CD4-positive, alpha-beta memory T cell (primary cell): ENCODE data around the gene MTOR. TPM values are rescaled to one million over a fixed set of nuclear protein-coding genes. Genes with fewer than 3 reads are reported as not detected.

Experiments used
- CTCF ChIA-PET: fragments of 350-600 bp; sonication (Branson Sonifier 250); formaldehyde crosslinking; loops from one replicate; lab custom pipeline; 2021; ENCODE audit warnings: inconsistent platforms; ENCODE audit not compliant: partially characterized antibody; lab: Charles Lee
- POLR2A ChIA-PET: fragments of 350-600 bp; sonication (Branson Sonifier 250); formaldehyde crosslinking; loops from one replicate; lab custom pipeline; 2021; ENCODE audit not compliant: partially characterized antibody; lab: Charles Lee
- DNase-seq, 5 donors: peaks; one replicate each; pipeline versions ENCODE4 v3.0.0 to v3.0.0-alpha.2; 2020 to 2022; ENCODE audit warnings: mixed read lengths in 1 of 5
- H3K27ac ChIP-seq: one replicate; pipeline ENCODE4 v1.7.0; 2013; ENCODE audit warnings: low read depth, low read length
- H3K27me3 ChIP-seq: 2 replicates; pipeline ENCODE4 v1.7.0; 2013; ENCODE audit warnings: mild to moderate bottlenecking, low read length, moderate library complexity; ENCODE audit not compliant: insufficient read depth
- H3K36me3 ChIP-seq: 2 replicates; pipeline ENCODE4 v1.7.0; 2013; ENCODE audit warnings: mild to moderate bottlenecking, low read length, moderate library complexity; ENCODE audit not compliant: insufficient read depth
- H3K4me1 ChIP-seq: 2 replicates; pipeline ENCODE4 v1.7.0; 2013; ENCODE audit warnings: mild to moderate bottlenecking, low read length, moderate library complexity; ENCODE audit not compliant: insufficient read depth
- H3K4me3 ChIP-seq, 2 donors: one replicate each; pipeline ENCODE4 v1.7.0; 2013; ENCODE audit warnings: low read length in 2 of 2, mild to moderate bottlenecking in 1 of 2
- H3K9me3 ChIP-seq, 2 donors: one replicate each; pipeline ENCODE4 v1.7.0; 2013; ENCODE audit warnings: low read length in 2 of 2, control low read depth in 1 of 2; ENCODE audit not compliant: control insufficient read depth in 1 of 2
- H3K27ac Mint-ChIP-seq, 7 donors: one replicate each; pipeline ENCODE4 v1.8.0; 2020 to 2021; ENCODE audit warnings: mixed read lengths in 7 of 7, mild to moderate bottlenecking in 6 of 7, inconsistent platforms in 3 of 7, moderate library complexity in 3 of 7
- H3K27me3 Mint-ChIP-seq, 2 donors: one replicate each; pipeline ENCODE4 v1.8.0; 2020 to 2021; ENCODE audit warnings: mixed read lengths in 2 of 2
- H3K36me3 Mint-ChIP-seq, 2 donors: one replicate each; pipeline ENCODE4 v1.8.0; 2020 to 2021; ENCODE audit warnings: mixed read lengths in 2 of 2, inconsistent platforms in 1 of 2, mild to moderate bottlenecking in 1 of 2
- H3K4me1 Mint-ChIP-seq, 4 donors: one replicate each; pipeline ENCODE4 v1.8.0; 2020 to 2021; ENCODE audit warnings: mixed read lengths in 4 of 4, mild to moderate bottlenecking in 1 of 4
- H3K4me3 Mint-ChIP-seq, 8 donors: one replicate each; pipeline ENCODE4 v1.8.0; 2020 to 2021; ENCODE audit warnings: mixed read lengths in 8 of 8, mild to moderate bottlenecking in 7 of 8, moderate library complexity in 6 of 8, inconsistent platforms in 3 of 8
- H3K9me3 Mint-ChIP-seq, 8 donors: one replicate each; pipeline ENCODE4 v1.8.0; 2020 to 2021; ENCODE audit warnings: mixed read lengths in 8 of 8, mild to moderate bottlenecking in 5 of 8, inconsistent platforms in 3 of 8, moderate library complexity in 1 of 8
- intact Hi-C: fragments of 100-400 bp; cut with micrococcal nuclease; formaldehyde crosslinking; loops from one replicate; pipeline ENCODE4 v1.15.1; 2023
- polyA plus RNA-seq, 2 donors: library from polyadenylated mRNA; unstranded; fragments of 300-500 nt; fragmentation: Illumina TruSeq; gene quantifications; one replicate each; pipeline ENCODE4 v1.2.3, GENCODE V29; 2021
- total RNA-seq, 2 experiments: library from RNA; stranded (reverse); gene quantifications; one replicate each; pipeline ENCODE4 v1.2.3, GENCODE V29; 2021

MTOR gene
- total and polyA plus RNA-seq, 4 experiments from 2014 or later, result 3.4 to 46.8 (median 25.2) TPM

DNA sequence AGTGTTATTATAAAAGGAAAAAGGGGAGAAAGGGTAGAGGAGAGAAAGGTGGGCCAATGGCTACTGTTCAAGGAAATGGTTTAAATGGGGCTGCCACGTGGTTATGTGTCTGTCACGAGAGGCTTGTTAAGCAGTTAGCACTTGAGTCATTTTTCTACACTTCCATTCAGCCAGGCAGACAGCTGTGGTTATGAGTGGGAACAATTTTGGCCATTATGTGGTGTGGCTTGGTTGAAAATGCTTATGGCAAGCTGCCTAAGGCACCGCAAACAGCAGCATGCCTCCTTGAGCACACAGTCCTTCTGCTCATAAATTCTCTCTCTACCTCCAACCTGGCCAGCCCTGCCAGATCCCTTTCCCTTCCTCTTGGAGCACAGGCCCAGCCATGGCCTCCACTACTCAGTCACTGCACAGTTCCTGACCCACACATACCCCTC, 199.4 kb downstream of the MTOR start:
- H3K9me3 Mint-ChIP-seq, result peaks cover 0 to 2% (median 0%) of the 10 kb centered on the region in 8 donors
- Histone ChIP-seq H3K27me3 (no peaks in the 10 kb centered on the region), H3K4me3 (no peak overlapping the region), H3K27ac (no peak overlapping the region), H3K4me1 (peaks cover 26% of the 10 kb centered on the region), H3K9me3 (no peaks in the 10 kb centered on the region), H3K36me3 (peaks cover 12% of the 10 kb centered on the region)
- intact Hi-C loops, result no loop called here
- H3K27me3 Mint-ChIP-seq, result no peaks in the 10 kb centered on the region
- peak overlapping the region in 6 of 7 donors; percentile 47 to 82 (median 69) for H3K27ac Mint-ChIP-seq
- no peak for DNase-seq
- H3K36me3 Mint-ChIP-seq, result peaks cover 23 to 37% of the 10 kb centered on the region in 2 donors
- POLR2A ChIA-PET, result no interaction called here
- peak overlapping the region in 3 of 8 donors; percentile 62 to 65 (median 65) for H3K4me3 Mint-ChIP-seq
- CTCF ChIA-PET, result interaction anchor here (0.6 to 3.9 kb wide), 2 partner anchors 26 to 180 kb away, joined by 3 to 39 read pairs; no protein-coding TSS in a partner anchor
- peaks cover 15 to 37% (median 28%) of the 10 kb centered on the region in 4 donors for H3K4me1 Mint-ChIP-seq

DNA sequence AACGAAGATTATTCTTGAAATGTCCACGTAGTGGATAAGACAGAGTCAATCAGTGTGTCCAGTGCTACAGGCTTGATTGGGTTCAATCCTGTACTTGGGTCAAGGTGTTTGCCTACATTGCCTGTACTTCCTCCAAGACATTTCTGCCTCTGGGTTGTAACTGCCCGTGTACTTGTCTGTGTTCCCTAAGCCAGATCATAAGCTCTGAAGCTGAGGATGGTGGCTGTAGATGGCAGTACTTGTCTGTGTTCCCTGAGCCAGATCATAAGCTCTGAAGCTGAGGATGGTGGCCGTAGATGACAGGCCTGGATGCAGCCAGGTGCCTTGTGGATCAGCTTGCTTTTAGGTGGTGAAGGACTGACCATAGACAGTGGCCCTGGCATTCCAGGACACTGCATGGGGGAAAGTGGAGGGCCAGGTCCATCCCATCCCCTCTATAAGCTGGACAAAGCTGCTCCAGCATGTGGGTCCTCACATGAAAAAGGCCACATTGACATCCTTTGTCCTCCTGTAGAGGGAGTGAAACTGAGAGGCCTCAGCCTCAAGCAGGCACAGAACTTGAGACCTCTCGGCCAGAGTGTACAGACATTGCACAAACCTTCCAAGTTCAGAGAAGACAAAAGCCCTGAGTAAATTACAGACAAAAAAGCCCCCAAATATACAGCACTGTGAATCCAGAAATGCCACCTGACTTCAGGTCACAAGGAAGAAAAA, 200.5 kb downstream of the MTOR start:
- no peak overlapping the region for H3K4me3 ChIP-seq
- CTCF ChIA-PET, result interaction anchor here (1.0 to 3.9 kb wide), 4 partner anchors 8 to 27 kb away, joined by 3 to 39 read pairs (median 4); no protein-coding TSS in a partner anchor
- H3K27ac ChIP-seq, result peak overlapping the region; percentile 62
- Mint-ChIP-seq H3K27ac (peak overlapping the region; percentile 13 to 88 (median 57)), H3K4me1 (peaks cover 15 to 42% (median 30%) of the 10 kb centered on the region in 4 donors), H3K9me3 (peaks cover 0 to 2% (median 0%) of the 10 kb centered on the region in 8 donors), H3K4me3 (peak overlapping the region in 7 of 8 donors; percentile 12 to 92 (median 67)), H3K36me3 (peaks cover 17 to 29% of the 10 kb centered on the region in 2 donors), H3K27me3 (no peaks in the 10 kb centered on the region)
- intact Hi-C loops, result loop anchor here (2.0 kb wide), 1 partner anchor 49 kb away; the partner anchor contains the start of gene TARDBP
- POLR2A ChIA-PET, result interaction anchor here (1.1 to 3.1 kb wide), 7 partner anchors 9 to 49 kb away, joined by 3 to 27 read pairs (median 11); partner anchors contain the start of genes EXOSC10 and TARDBP
- H3K9me3 ChIP-seq, result no peaks in the 10 kb centered on the region
- no peaks in the 10 kb centered on the region for H3K27me3 ChIP-seq
- H3K4me1 ChIP-seq, result peaks cover 26% of the 10 kb centered on the region
- no peak for DNase-seq
- peaks cover 7% of the 10 kb centered on the region for H3K36me3 ChIP-seq

DNA sequence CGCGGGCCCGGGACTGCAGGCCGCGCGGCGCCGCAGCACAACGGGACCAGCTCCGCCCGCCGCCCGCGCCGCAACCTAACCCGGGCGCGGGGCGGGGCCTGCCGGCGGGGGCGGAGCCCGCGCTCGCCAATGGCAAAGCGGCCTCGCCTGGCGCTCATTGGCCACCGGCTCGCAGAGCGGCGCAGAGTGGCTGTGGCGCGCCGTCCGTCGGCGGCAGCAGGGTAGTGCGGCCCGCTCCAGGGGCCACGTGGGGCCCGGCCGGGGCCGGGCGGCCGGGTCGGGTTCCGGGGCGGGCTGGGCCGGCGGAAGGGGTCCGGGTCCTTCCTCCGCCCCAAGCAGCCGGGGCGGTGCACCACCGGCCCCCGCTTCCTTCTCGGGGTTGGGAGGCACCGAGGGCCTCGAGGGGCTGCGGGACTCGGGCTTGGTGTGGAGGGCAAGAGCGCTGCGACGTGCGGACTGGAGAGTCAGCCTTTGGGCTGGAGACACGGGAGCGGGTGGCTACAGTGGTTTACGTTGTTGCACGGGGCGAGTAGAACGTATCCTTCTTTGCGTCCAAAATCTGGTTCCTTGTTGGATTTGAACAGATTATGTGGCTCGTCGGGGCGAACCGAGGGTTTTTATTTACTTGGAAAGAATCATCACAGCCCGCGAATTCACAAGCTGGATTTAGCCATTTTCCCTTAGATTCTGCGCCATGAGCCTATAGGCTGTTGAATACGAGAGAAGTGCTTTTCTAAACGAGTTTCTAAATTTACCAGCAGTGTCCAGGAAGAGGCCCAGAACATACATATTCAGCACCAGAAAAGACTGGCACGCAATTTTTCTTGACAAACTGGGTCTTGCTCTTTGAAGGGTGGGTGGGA, 202.2 kb downstream of the MTOR start, which contains the start of gene SRM:
Gene SRM, minus strand, starts transcription at position 51 of the 863 bp plus-strand sequence. CDS start 75 bp downstream, outside the sequence.
- Mint-ChIP-seq H3K36me3 (peaks cover 4 to 21% of the 10 kb centered on the region in 2 donors), H3K27ac (peak within 1 kb of the TSS; percentile 86 to 96 (median 93)), H3K27me3 (no peaks in the 10 kb centered on the region), H3K4me1 (peaks cover 15 to 42% (median 30%) of the 10 kb centered on the region in 4 donors), H3K9me3 (peaks cover 0 to 2% (median 0%) of the 10 kb centered on the region in 8 donors), H3K4me3 (peak within 1 kb of the TSS; percentile 92 to 96 (median 94))
- ChIA-PET CTCF (interaction anchor here (0.6 to 3.9 kb wide), 2 partner anchors 23 to 38 kb away, joined by 3 to 39 read pairs; no protein-coding TSS in a partner anchor), POLR2A (interaction anchor here (0.7 to 3.1 kb wide), 16 partner anchors 8 to 848 kb away, joined by 3 to 27 read pairs (median 4); partner anchors contain the start of genes EXOSC10, MTOR and TARDBP)
- Histone ChIP-seq H3K4me1 (peaks cover 26% of the 10 kb centered on the region), H3K27ac (peak within 1 kb of the TSS; percentile 65), H3K9me3 (no peaks in the 10 kb centered on the region), H3K27me3 (no peaks in the 10 kb centered on the region), H3K36me3 (peaks cover 11% of the 10 kb centered on the region), H3K4me3 (peak within 1 kb of the TSS; percentile 57 to 76)
- intact Hi-C loops, result loop anchor here (1.0 to 2.0 kb wide), 3 partner anchors 23 to 47 kb away; partner anchors contain the start of genes EXOSC10 and TARDBP
- DNase-seq, result peak; percentile 87 to 93 (median 90)

DNA sequence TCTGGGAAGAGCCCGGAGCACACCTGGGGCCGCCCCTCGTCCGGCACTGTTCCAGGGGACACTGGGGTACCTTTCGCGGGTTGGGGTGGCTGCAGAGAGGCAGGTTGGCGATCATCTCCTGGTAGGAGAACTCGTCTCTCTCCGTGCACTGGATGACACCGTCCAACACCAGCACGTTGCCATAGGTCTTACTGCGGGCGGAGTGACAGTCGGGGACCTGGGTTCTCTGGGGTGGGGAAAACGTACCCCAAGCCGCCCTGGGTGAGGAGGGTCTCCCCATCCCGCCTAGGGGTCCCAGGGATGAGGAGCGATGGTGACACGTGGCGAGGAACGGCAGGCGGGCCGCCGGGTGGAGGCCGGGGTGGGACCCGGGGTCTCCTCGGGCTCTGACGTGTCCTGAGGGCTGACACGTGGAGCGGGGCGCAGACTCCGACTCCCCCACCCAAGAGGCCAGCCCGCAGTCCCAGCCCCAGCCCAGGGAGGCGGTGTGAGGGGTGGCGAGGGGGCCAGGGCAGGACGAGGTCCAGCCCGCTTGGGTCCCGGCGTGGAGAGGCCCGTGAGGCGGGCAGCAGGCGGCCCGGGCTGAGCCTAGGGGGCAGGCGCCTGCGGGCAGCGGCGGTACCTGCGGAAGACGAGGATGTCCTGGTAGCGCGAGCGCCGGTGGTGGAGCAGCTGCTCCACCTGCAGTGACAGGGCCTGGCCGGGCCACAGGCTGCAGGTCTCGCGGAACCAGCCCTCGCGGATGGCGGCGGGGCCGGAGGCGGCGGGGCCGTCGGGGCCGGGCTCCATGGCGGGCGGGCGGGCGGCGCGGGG, 203.0 kb downstream of the MTOR start:
- Mint-ChIP-seq H3K36me3 (peaks cover 0 to 20% of the 10 kb centered on the region in 2 donors), H3K4me1 (peaks cover 15 to 42% (median 30%) of the 10 kb centered on the region in 4 donors), H3K4me3 (peak overlapping the region; percentile 90 to 96 (median 94)), H3K27ac (peak overlapping the region in 6 of 7 donors; percentile 83 to 96 (median 90)), H3K27me3 (no peaks in the 10 kb centered on the region), H3K9me3 (peaks cover 0 to 2% (median 0%) of the 10 kb centered on the region in 8 donors)
- no peak for DNase-seq
- H3K27me3 ChIP-seq, result no peaks in the 10 kb centered on the region
- H3K4me3 ChIP-seq, result peak overlapping the region; percentile 57 to 67
- H3K36me3 ChIP-seq, result peaks cover 11% of the 10 kb centered on the region
- no peaks in the 10 kb centered on the region for H3K9me3 ChIP-seq
- ChIA-PET CTCF (interaction anchor here (3.9 kb wide), 1 partner anchor 22 kb away, joined by 39 read pairs; no protein-coding TSS in a partner anchor), POLR2A (interaction anchor here (0.9 to 3.1 kb wide), 9 partner anchors 7 to 849 kb away, joined by 3 to 27 read pairs (median 11); partner anchors contain the start of genes EXOSC10, MTOR and TARDBP)
- peak overlapping the region; percentile 65 for H3K27ac ChIP-seq
- intact Hi-C loops, result no loop called here
- H3K4me1 ChIP-seq, result peaks cover 26% of the 10 kb centered on the region

DNA sequence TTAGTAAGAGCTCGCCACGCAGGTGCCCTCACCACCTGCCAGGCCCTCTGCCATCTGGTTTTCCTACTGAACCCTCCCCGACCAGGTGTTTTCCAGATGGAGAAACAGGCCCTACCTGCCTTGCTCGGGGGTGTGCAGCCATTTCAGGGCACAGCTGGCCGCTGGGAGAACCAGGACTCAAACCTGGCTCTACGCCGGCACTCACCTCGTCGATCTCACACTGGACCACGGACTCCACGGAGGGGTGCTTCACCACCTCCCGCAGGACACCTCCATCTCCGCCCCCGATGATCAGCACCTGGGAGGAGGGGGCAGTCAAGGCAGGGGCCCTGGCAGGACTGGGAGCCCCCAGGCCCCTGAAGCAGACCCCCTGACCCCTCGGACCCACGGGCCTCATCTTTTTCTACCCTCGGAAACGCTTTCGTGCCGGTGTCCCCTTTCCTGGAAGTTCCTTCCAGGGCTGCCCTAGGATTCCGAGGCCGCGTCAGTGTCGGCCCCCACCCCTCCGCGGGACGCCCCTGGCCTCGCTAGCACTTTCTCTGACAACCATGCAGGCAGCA, 203.7 kb downstream of the MTOR start:
- Mint-ChIP-seq H3K9me3 (peaks cover 0 to 2% (median 0%) of the 10 kb centered on the region in 8 donors), H3K36me3 (peaks cover 0 to 20% of the 10 kb centered on the region in 2 donors), H3K4me3 (peak overlapping the region; percentile 90 to 96 (median 94)), H3K27ac (peak overlapping the region in 4 of 7 donors; percentile 83 to 94 (median 88)), H3K4me1 (peaks cover 15 to 42% (median 30%) of the 10 kb centered on the region in 4 donors), H3K27me3 (no peaks in the 10 kb centered on the region)
- POLR2A ChIA-PET, result no interaction called here
- H3K27ac ChIP-seq, result peak overlapping the region; percentile 65
- peaks cover 11% of the 10 kb centered on the region for H3K36me3 ChIP-seq
- intact Hi-C loops, result no loop called here
- H3K9me3 ChIP-seq, result no peaks in the 10 kb centered on the region
- CTCF ChIA-PET, result interaction anchor here (2.5 kb wide), 1 partner anchor 21 kb away, joined by 17 read pairs; no protein-coding TSS in a partner anchor
- H3K4me3 ChIP-seq, result peak overlapping the region; percentile 57 to 67
- no peaks in the 10 kb centered on the region for H3K27me3 ChIP-seq
- DNase-seq, result no peak
- peaks cover 26% of the 10 kb centered on the region for H3K4me1 ChIP-seq
